Measurements from ENCODE around the gene TNFSF10. TPM values are rescaled to one million over a fixed set of nuclear protein-coding genes. Genes with fewer than 3 reads are reported as not detected.

The TNFSF10 gene
- total and polyA plus RNA-seq, 2 of the 8 experiments (the other 6 are each of a cell fraction or from before 2014, with no cell fraction given), result 0.06 TPM; not detected in 1

DNA sequence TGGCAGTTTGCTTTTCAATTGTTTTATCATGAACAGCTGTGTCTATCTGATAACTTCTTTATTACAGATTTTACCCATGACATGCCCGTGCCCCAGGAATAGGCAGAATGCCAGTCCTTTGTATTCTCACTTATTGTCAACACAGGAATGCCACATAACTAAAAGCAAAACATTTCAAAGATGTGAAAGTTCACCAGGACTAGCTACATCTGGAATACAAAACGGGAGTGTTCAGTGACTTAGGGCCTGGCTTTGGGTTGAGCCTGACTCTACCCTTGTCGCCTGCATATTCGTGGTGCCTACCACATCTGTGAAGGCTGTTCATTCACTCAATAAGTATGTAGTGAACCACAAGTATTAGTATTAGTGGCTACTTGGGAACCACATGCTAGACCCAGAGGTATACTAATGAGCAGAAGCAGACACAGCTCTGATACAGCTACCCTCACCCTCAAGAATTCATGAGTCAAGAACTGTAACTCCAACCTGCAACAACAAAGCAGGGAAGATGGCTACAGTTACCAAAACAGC lies 2.9 kb downstream of the TNFSF10 start:
- no peaks in the 10 kb centered on the region for H3K79me2 ChIP-seq (ENCODE audit: control insufficient read depth in 1 of 2, insufficient read depth in 2 of 2, low read length in 2 of 2)
- no peak overlapping the region for H2AFZ ChIP-seq (ENCODE audit: low read length)
- H3K4me2 ChIP-seq (ENCODE audit: insufficient read depth in 1 of 2, low read depth in 2 of 2, low read length in 2 of 2), result no peak overlapping the region
- H3K4me3 ChIP-seq (ENCODE audit: extremely low read depth in 1 of 4, insufficient read depth in 2 of 4, low read depth in 3 of 4, low read length in 4 of 4), result no peak overlapping the region
- H3K27me3 ChIP-seq (replicated peaks in 1 of 4; ENCODE audit: control insufficient read depth in 3 of 4, extremely low read depth in 1 of 4, insufficient read depth in 3 of 4, low read length in 3 of 4), result peaks cover 0 to 1% (median 0%) of the 10 kb centered on the region in 4 experiments; a peak in 1 of 7 replicates
- H3K18ac ChIP-seq (ENCODE audit: extremely low read depth, low read length), result no peak overlapping the region
- H4K5ac ChIP-seq (ENCODE audit: insufficient read length, low read depth, low read length), result no peak overlapping the region
- WGBS, 2 experiments (ENCODE audit: extremely low coverage in 1 of 2, insufficient coverage in 1 of 2, insufficient read length in 1 of 2, insufficient replicate concordance in 2 of 2, low coverage in 1 of 2, low lambda C conversion rate in 2 of 2, missing lambda C conversion rate in 1 of 2), result 88% methylated on average over 4 of the region's 4 CpGs; no CpG with 5 or more reads in 1 of the 2 experiments
- H3K36me3 ChIP-seq (ENCODE audit: control insufficient read depth in 2 of 4, insufficient read depth in 4 of 4, low read length in 3 of 4), result no peaks in the 10 kb centered on the region
- no peak overlapping the region for H4K8ac ChIP-seq (ENCODE audit: extremely low read depth, insufficient read depth, low read length)
- H4K91ac ChIP-seq (replicated peaks; ENCODE audit: insufficient read length, low read length), result no peak overlapping the region
- FAIRE-seq (no peak), DNase-seq (ENCODE audit: low read depth in 1 of 2, low spot score in 2 of 2) (no peak)
- no peak overlapping the region for H3K23ac ChIP-seq (ENCODE audit: insufficient read length)
- POLR2A ChIA-PET (ENCODE audit: partially characterized antibody), result no interaction called here
- H2BK12ac ChIP-seq (ENCODE audit: low read depth, low read length), result no peak overlapping the region
- no peak overlapping the region for H3K4ac ChIP-seq (replicated peaks; ENCODE audit: insufficient read length, low read depth, low read length)
- TF ChIP-seq, protein P1, sequence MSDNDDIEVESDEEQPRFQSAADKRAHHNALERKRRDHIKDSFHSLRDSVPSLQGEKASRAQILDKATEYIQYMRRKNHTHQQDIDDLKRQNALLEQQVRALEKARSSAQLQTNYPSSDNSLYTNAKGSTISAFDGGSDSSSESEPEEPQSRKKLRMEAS (IDR thresholded peaks at IDR 0.05), result no peak
- TF ChIP-seq, protein P2, sequence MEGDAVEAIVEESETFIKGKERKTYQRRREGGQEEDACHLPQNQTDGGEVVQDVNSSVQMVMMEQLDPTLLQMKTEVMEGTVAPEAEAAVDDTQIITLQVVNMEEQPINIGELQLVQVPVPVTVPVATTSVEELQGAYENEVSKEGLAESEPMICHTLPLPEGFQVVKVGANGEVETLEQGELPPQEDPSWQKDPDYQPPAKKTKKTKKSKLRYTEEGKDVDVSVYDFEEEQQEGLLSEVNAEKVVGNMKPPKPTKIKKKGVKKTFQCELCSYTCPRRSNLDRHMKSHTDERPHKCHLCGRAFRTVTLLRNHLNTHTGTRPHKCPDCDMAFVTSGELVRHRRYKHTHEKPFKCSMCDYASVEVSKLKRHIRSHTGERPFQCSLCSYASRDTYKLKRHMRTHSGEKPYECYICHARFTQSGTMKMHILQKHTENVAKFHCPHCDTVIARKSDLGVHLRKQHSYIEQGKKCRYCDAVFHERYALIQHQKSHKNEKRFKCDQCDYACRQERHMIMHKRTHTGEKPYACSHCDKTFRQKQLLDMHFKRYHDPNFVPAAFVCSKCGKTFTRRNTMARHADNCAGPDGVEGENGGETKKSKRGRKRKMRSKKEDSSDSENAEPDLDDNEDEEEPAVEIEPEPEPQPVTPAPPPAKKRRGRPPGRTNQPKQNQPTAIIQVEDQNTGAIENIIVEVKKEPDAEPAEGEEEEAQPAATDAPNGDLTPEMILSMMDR (IDR thresholded peaks at IDR 0.05; ENCODE audit: control extremely low read depth in 1 of 3, insufficient read depth in 1 of 3, low read depth in 1 of 3, low read length in 3 of 3), result no peak
- TF ChIP-seq SP4 (IDR thresholded peaks at IDR 0.05; ENCODE audit: low read length) (no peak), BACH1 (IDR thresholded peaks at IDR 0.05; ENCODE audit: low read length) (no peak), SIX5 (IDR thresholded peaks at IDR 0.05; ENCODE audit: low read depth, low read length) (no peak), SP2 (IDR thresholded peaks at IDR 0.05; ENCODE audit: low read length) (no peak), JUN (IDR thresholded peaks at IDR 0.05; ENCODE audit: low read depth, low read length) (no peak), RFX5 (IDR thresholded peaks at IDR 0.05; ENCODE audit: borderline replicate concordance, low read depth, low read length) (no peak), HDAC6 (IDR thresholded peaks at IDR 0.05; ENCODE audit: low read depth, low read length) (no peak), TCF12 (IDR thresholded peaks at IDR 0.05; ENCODE audit: low read depth, low read length) (no peak), RXRA (IDR thresholded peaks at IDR 0.05; ENCODE audit: insufficient read depth, low read depth, low read length) (no peak)
- no peaks in the 10 kb centered on the region for H3K23me2 ChIP-seq (ENCODE audit: low read depth, low read length)
- H2BK120ac ChIP-seq (replicated peaks; ENCODE audit: low read depth, low read length), result no peak overlapping the region
- H2BK20ac ChIP-seq (ENCODE audit: low read length), result no peak overlapping the region
- no peak overlapping the region for H2BK15ac ChIP-seq (ENCODE audit: low read length)
- H4K20me1 ChIP-seq (replicated peaks in 1 of 2; ENCODE audit: control insufficient read depth in 1 of 2, insufficient read depth in 2 of 2, low read length in 2 of 2), result no peaks in the 10 kb centered on the region
- no peak overlapping the region for H3K14ac ChIP-seq (ENCODE audit: insufficient read length)
- no peak overlapping the region for H2AK5ac ChIP-seq (ENCODE audit: low read depth, low read length)
- 0 out of 7 replicates have a peak, but pooled peaks cover 0 to 2% (median 0%) of the 10 kb centered on the region in 4 experiments for H3K4me1 ChIP-seq (replicated peaks in 1 of 4; ENCODE audit: control insufficient read depth in 3 of 4, insufficient read depth in 4 of 4, low read length in 3 of 4)
- H3K27ac ChIP-seq (ENCODE audit: low read depth, low read length), result no peak overlapping the region
- CTCF ChIA-PET (ENCODE audit: partially characterized antibody), result interaction anchor here (1.2 to 1.4 kb wide), 2 partner anchors 10 to 25 kb away, joined by 3 to 4 read pairs; no protein-coding TSS in a partner anchor
- no peak overlapping the region for H3K9ac ChIP-seq (replicated peaks in 1 of 4; ENCODE audit: extremely low read depth in 1 of 4, low read depth in 3 of 4, low read length in 3 of 4)
- H3K9me3 ChIP-seq (ENCODE audit: insufficient read depth in 2 of 2, low read depth in 1 of 2, low read length in 1 of 2), result no peaks in the 10 kb centered on the region
- H3K56ac ChIP-seq (replicated peaks; ENCODE audit: insufficient read length, low read depth, low read length), result no peak overlapping the region
- H2BK5ac ChIP-seq (ENCODE audit: low read depth, low read length), result no peak overlapping the region
- H3K79me1 ChIP-seq (ENCODE audit: low read depth, low read length), result no peaks in the 10 kb centered on the region

Measured in H1 (cell line).